Measurements from ENCODE around the gene FGD6.
A peak's percentile ranks its signal among the peaks of the same experiment; 100 is the strongest.
"Not testable (repeated sequence)": the region's sequence is repeated elsewhere in the genome, so short reads cannot be mapped to it uniquely, and the experiment has no call there.

Gene FGD6

DNA sequence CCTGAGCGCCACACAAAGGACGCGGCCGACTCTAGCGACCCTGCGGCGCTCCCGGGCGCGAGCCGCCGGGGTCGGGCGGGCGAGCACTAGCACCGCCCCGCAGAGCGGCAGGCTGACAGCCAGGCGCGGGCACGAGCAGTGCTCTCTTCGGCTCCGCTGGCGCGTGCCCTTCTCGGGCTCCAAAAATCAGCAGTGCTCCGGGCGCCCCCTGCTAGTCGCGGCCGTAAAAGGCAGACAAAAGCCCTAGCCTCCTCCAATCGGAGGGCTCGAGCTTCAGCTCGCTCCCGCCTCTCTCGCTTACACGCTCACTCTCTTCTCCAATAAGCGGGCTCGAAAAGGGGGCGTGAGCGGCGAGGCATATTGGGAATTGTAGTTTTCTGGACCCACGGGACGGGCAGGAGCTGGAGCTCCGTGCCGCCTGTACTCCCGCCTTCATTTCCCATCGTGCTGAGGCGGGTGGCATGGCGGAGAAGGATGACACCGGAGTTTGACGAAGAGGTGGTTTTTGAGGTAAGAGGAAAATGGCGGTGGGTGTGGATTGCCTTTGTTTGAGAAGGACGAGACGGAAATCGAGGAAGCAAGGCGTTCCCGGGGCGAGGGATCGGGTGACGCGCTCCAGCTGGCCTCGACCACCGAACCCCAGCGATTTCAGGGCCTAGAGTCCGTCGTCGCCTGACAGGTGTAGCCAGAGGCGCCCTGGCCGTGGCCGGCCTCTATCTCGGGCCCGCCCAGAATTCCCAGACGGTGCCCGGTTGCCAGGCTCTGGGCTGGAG, at the start of gene FGD6, which contains the start of gene VEZT:
TSS of gene FGD6 (minus strand) at position 91 of the 773 bp plus-strand sequence. CDS start 227 bp downstream, outside the sequence.
TSS of gene VEZT (plus strand) at position 431 of the 773 bp plus-strand sequence. CDS start at position 475, 44 bp downstream.
- peak; percentile 88 to 91 for DNase-seq

DNA sequence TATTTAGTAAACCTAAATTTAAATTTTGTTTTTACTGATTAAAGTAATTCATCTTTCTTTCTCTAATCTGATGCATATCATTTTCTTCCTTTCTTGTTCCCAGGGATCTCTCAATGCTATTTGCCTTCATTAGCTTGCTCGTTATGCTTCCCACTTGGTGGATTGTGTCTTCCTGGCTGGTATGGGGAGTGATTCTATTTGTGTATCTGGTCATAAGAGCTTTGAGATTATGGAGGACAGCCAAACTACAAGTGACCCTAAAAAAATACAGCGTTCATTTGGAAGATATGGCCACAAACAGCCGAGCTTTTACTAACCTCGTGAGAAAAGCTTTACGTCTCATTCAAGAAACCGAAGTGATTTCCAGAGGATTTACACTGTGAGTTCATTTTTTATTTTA, 49.0 kb upstream of the FGD6 start:
- no peak for DNase-seq

DNA sequence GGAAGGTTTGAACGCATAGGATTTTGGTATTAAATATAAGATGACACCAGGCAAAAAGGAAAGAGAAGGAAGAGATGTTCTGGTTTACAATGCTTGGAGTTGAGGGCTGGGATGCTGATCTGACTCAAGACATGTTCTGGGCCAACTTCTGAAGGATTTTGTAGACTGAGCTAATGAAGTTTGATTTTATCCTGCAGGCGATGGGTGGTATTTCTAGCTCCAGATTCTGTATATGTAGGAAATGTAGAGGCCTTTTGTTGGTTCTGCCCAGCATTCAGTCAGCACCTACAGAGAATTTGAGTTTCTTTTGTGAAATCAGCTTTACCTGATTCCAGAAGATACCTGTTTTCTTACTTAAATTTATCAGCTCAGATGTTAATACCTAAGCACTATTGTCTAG, 48.5 kb upstream of the FGD6 start:
- DNase-seq = no peak

DNA sequence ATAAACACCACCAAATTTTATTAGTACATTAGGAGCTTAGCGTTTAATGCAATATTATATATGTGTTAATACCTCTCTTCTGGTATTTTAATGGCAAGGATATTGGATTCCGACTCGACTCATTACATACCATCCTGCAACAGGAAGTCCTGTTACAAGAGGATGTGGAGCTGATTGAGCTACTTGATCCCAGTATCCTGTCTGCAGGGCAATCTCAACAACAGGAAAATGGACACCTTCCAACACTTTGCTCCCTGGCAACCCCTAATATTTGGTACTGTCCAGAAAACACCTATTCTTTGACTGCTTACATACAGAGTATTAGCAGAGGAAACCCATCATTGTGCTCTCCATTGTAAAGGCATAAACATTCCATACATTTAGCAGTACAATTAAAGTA, 45.5 kb upstream of the FGD6 start:
- DNase-seq = no peak

DNA sequence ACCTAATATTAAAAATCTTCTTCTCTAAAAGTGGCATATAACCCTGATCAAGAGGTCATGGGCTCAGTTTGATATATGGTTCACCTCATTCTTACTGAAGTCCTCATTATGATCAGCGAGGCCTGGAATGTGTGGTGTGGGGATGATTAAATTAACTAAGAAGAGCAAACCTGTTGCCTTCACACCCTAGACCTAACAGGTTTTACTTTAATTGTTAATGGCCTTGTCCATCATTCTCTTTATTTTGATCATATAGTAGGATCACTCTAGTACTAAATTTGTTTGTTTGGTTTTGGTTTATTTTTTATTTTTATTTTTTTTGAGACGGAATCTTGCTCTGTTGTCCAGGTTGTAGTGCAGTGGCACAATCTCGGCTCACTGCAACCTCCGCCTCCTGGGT, 43.8 kb upstream of the FGD6 start:
- no peak for DNase-seq

DNA sequence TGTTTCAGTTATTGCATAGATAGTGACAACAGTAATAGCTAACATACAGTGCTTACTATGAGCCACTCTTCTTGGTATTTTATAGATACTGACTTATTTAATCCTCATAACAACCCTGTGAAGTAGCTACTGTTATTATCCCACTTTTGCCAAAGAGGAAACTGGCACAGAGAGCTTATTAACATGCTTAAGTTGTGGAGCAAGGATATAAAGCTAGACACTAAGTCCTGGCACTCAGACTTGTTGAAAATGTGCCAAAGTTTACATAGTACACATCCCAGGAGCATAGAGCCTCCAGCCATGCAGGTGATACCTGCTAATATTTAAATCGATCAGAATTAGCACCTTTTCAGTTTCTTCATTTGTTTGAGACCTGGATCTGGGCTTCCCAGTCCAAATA, 42.1 kb upstream of the FGD6 start:
- no peak for DNase-seq

DNA sequence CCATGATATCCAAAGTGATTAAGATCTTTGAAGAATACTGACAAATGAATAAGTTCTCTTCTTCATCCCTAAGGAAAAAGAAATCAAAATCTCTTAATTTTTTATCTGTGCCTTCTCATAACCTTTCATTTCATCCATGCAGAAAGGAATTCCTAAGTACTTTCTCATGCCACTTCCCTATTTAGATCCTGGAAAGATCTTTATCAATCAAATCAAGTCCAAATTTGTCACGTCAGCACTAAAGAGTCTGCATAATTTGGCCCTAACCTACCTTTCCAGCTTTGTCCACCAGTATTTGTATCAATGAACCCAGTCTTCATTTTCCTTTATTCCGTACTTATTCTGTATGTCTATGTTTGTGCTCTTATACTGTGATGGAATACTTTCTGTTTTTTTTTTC, 41.5 kb upstream of the FGD6 start:
- no peak for DNase-seq

DNA sequence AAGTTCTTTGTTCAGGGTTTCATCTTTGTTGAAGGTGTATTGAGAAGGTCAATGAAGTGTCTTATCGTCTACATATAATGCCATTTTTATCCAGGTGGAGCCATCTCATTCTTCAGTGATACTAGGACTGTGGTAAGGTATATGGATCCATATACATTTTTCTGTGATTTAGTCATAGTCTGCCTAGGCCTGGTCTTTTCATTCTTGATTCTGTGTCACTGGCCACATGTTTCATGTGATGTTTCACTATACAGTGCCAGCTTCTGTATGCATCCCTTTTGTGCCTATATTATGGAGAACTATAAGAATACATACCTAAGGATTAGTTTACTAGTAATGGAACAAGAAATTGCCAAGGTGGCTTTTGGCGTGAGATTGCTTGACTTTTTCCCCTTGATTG, 40.9 kb upstream of the FGD6 start:
- DNase-seq = no peak

DNA sequence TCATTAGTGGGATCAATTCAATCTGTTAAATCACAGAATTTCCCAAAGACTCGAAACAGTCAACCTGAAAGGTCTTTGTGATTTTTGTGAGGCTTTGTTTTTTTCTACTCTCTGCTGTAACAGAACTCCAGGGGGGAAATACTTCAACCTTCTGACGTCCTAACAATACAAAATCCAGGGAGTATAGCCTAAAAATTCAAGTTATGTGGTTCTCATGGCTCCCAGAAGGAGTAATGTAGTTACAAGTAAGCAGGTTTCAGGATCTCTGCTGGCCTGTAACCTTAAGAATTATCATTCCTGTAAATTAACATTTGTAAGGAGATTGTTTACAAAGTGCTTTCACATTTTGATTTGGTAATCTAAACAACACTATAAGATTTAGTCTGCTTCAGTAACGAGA, 40.3 kb upstream of the FGD6 start:
- no peak for DNase-seq

DNA sequence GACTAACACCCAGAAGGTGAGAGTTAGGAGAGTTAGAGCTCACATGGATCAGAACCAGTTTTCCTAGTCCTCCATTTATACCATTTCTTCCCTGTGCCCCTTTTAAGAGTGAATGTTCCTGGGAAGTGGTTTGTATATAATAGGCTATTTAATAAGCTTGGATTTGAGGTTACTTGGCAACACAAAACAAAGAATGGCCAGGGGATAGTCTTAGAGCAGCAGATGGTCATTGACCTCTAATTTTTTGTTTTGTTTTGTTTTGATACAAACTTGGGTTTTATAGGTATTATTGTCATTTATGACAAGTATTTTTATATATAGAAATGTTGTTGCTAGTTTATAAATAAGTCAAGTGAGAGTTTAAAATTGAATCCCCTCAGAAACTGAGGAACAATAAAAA, 36.1 kb upstream of the FGD6 start:
- DNase-seq = no peak

DNA sequence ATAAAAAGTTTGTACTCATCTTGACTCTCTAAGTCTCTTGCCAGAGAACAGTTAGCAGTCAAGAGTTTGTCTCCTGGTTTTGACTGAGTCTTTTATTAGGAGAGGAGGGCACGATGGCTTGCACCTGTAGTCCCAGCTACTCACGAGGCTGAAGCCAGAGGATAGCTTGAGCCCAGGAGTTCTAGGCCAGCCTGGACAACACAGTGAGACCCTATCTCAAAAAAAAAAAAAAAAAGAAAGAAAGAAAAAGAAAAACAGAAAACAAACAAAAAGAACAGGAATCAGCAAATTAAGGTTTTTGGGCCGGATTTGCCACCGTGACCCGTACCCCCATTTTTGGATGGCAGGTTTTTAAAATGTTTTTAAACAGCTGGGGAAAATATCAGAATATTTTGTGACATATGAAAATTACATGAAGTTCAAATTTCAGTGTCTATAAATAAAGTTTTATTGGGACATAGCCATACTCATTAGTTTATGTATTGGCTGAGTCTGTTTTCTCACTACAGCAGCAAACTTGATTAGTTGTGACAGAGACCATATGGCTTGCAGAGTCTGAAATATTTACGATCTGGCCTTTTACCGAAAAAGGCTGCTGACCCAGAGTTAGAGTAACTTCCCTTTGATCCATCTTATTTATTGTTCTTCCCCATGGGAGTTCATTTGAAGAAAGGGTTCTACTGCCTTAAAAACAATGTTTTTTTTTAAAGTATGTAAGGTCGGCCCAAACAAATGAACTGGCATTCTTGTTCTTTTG, 31.5 kb upstream of the FGD6 start:
- DNase-seq = no peak

DNA sequence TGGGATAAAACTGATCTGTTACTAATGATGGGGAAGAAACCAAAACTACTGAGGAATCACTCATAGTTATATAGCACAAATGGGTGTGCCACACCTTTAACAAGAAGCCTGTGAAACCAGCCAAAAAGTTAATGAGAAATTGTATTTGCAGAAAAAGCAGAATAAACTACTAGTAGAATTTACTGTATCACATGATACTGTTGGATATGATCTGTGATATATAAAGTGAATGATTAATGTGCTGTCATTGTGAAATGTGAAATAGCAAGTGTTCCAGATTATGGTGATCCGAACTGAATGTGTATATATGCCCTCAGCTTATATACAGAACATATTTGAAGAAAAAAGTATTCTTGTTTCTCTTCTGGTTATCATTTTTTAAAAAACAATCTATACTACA, 30.8 kb upstream of the FGD6 start:
- no peak for DNase-seq

DNA sequence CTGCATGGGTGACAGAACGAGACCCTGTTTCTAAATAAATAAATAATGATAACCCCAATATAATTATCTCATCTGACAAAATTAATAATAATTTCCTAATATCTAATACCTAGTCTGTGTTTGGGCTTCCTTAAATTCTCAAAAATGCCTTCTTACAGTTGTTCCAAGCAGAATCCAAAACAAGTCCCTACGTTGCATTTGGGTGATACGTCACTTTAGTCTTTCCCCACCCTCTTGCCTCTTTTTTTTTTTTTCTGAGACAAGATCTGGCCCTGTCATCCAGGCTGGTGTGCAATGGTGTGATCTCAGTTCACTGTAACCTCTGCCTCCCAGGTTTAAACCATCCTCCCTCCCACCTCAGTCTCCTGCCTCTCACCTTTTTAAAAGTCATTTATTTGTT, 27.1 kb upstream of the FGD6 start:
- DNase-seq = no peak

DNA sequence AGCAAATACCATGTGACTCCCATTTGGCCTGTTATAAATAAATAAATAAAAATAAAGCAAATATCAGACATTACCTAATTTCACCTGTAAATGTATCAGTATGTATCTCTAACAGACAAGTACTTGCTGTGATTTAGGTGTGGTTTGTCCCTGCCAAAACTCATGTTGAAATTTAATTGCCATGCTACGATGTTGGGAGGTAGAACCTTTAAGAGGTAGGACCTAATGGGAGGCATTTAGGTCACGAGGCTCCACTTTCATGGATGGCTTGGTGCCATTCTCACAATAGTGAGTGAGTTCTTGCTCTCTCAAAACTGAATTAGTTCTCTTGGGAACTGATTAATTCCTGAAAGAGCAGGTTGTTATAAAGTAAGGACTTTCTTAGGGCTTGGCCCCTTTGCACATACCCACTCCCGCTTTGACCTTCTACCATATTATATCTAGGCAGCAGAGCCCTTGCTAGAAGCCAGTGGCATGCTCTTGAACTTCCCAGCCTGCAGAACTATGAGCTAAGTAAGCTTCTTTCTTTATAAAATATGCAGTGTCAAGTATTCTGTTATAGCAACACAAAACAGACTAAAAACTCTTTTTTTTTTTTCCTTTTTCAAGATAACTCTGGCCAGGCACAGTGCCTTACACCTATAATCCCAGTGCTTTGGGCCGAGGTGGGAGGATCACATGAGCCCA, 26.4 kb upstream of the FGD6 start:
- DNase-seq = no peak

DNA sequence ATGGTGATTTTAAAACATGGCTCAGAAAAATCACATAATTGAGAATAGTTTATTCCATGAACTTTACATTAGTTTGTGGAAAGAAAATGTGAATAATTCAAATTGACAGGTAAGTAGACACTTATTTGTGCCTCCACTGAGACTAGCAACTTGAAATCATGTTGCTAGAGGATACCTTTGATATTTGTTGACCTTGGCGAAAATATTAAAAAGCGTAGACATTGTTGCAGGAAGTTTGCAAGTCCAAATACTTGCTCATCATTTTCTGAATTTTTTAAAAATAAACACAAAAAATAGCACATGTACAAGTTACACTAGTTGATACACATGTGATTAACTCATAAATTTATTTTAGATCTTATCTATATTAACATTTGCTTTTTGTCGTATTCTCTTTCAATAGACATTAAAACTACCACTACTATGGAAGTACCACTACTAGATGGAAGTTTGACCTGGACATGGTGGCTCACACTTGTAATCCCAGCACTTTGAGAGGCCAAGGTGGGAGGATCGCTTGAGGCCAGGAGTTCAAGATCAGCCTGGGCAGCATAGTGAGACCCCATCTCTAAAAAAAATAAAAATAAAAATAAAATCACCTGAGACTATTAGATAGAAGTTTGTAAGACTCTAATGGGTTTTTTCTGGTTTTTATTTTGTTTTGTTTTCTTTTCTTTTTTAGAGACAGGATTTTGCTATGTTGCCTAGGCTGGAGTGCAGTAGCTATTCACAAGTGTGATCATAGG, 24.7 kb upstream of the FGD6 start:
- DNase-seq = no peak

DNA sequence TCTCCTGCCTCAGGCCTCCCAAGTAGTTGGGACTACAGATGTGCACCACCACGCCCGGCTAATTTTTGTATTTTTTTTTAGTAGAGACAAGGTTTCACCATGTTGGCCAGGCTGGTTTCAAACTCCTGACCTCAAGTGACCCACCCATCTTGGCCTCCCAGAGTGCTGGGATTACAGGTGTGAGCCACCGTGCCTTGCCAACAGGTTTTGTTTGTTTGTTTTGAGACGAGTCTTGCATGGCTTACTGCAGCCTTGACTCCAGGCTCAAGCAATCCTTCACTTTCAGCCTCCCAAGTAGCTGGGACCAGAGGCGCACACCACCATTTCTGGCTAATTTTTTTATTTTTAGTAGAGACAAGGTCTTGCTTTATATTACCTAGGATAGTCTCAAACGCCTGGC, 23.9 kb upstream of the FGD6 start:
- DNase-seq = not testable (repeated sequence)

DNA sequence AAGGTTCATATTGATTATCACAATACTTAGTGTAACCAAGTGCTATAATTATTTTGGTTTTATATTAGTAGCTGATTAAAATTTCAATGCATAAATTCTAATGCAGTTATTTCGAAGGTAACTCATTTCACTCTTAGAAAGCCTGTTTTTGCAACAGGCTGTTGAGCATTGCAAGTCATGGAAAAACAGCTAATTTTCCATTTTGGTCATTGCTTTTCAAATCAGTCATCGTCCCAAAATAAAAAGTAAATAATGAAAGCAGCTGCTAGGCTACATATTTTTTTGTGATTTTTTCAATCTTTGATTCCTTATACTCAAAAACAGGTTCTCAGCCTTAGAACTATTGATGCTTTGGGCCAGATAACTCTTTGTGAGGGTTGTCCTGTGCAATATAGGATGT, 23.3 kb upstream of the FGD6 start:
- DNase-seq = no peak

DNA sequence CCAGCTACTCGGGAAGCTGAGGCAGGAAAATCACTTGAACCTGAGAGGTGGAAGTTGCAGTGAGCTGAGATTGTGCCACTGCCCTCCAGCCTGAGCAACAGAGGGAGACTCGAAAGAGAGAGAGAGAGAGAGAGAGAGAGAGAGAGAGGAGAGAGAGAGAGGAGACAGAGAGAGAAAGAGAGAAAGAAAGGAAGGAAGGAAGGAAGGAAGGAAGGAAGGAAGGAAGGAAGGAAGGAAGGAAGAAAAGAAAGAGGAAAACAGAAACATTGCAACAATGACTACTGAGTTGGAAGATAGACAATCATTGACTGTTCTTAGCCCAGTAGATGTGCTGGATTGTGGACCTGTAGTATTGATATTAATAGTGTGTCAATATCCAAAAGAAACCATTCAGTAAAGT, 22.6 kb upstream of the FGD6 start:
- DNase-seq = not testable (repeated sequence)

DNA sequence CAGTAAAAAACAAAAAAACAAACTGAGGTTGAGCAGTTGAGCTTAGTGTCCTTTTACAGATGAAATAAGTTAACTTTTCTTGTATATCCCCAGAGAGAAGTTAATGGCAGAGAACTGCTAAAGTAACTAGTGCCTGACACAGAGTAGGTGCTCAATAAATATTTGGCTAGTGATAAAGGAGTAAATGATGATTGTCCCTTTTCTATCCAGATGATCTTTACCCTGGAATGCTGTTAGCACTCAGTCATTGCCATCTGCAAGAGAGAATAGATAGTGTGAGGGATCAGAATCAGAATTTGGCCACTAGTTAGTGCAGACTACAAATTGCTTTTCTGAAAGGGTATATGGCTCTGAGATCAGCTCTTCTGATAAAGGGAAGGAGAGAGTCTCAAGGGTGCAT, 21.9 kb upstream of the FGD6 start:
- DNase-seq = no peak

DNA sequence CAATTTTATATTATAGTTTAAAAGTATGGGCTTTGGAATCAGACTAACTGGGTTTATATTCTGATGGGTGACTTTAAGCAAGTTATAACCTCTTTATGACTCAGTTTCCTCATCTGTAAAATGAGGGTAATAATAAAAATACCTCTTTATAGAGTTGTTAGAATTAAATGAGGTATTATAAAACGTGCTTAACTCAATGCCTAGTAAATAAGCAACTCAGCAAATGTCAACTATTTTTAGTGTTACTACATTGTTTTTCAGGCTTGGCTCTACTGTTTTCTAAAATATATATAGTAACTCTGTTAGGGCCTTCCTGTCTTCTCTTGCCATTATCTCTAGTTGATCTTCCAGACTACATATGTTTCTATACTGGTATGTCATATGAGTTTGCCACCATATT, 20.9 kb upstream of the FGD6 start:
- no peak for DNase-seq

DNA sequence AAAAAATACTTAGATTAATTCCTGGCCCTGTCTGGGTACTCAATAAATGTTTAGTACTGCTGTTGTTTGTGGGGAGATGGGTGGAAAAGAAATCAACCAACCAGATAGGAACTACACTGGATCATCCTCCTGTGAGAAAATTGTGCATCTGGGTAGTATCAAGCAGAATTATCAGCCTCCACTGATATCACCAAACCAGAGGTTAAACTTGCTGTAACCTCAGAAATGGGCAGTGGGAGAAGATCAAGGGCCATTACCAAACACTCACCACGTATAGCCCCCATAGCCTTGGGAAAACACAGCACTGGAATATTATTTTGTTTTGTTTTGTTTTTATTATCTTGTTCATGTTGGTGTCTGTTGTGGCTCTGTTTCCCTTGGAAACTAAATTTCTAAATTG, 20.0 kb upstream of the FGD6 start:
- DNase-seq = no peak

DNA sequence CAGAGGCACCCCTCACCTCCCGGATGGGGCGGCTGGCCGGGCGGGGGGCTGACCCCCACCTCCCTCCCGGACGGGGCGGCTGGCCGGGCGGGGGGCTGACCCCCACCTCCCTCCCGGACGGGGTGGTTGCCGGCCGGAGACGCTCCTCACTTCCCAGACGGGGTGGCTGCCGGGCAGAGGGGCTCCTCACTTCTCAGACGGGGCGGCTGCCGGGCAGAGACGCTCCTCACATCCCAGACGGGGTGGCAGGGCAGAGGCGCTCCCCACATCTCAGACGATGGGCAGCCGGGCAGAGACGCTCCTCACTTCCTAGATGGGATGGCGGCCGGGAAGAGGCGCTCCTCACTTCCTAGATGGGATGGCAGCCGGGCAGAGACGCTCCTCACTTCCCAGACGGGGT, 18.4 kb upstream of the FGD6 start:
- not testable (repeated sequence) for DNase-seq

DNA sequence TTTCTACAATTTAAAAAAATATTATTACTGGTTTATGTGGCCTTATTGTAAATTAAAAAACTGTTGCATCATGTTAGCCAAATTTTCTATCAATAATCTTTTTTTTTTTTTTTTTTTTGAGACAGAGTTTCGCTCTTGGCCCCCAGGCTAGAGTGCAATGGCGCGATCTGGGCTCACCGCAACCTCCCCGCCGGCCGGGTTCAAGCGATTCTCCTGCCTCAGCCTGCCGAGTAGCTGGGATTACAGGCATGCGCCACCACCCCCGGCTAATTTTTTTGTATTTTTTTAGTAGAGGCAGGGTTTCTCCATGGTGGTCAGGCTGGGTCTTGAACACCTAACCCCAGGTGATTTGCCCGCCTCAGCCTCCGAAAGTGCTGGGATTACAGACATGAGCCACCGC, 16.9 kb upstream of the FGD6 start:
- DNase-seq = not testable (repeated sequence)
